T-helper 9 cell (primary cell): ENCODE measurements around the gene CEP250.
"Not testable (repeated sequence)": the region's sequence is repeated elsewhere in the genome, so short reads cannot be mapped to it uniquely, and the experiment has no call there.

Experiments
- DNase-seq: peaks from one replicate; pipeline ENCODE4 v3.0.0-alpha.2; 2020

CEP250 gene

GRCh38 chr20:35457539-35457938, 2.1 kb downstream of the CEP250 start:
- not testable (repeated sequence) for DNase-seq

GRCh38 chr20:35458388-35458787, 3.0 kb downstream of the CEP250 start:
- no peak for DNase-seq

GRCh38 chr20:35461620-35462019, 6.2 kb downstream of the CEP250 start:
- DNase-seq: no peak

GRCh38 chr20:35462351-35462750, 7.0 kb downstream of the CEP250 start:
- DNase-seq: no peak

- peak; percentile 32 for DNase-seq
These were observed 8.3 kb downstream of the CEP250 start for GRCh38 chr20:35463455-35464300.

- DNase-seq: no peak
These were observed 10.6 kb downstream of the CEP250 start for GRCh38 chr20:35465976-35466375.

- no peak for DNase-seq
These were observed 11.5 kb downstream of the CEP250 start for GRCh38 chr20:35466856-35467255.

- no peak for DNase-seq
These were observed 12.2 kb downstream of the CEP250 start for GRCh38 chr20:35467339-35468224.

GRCh38 chr20:35468671-35469334, 13.4 kb downstream of the CEP250 start:
- no peak for DNase-seq

GRCh38 chr20:35472209-35472608, 16.8 kb downstream of the CEP250 start:
- DNase-seq: no peak

- DNase-seq: no peak
These were observed 18.3 kb downstream of the CEP250 start for GRCh38 chr20:35473684-35474083.

GRCh38 chr20:35474303-35474871, 19.0 kb downstream of the CEP250 start:
- DNase-seq: no peak

- DNase-seq: no peak
These were observed 20.9 kb downstream of the CEP250 start for GRCh38 chr20:35476288-35476687.

GRCh38 chr20:35478804-35479472, 23.5 kb downstream of the CEP250 start:
- DNase-seq: no peak

- no peak for DNase-seq
These were observed 24.4 kb downstream of the CEP250 start for GRCh38 chr20:35479798-35480197.

GRCh38 chr20:35487479-35487878, 32.1 kb downstream of the CEP250 start:
- no peak for DNase-seq

GRCh38 chr20:35489717-35490116, 34.3 kb downstream of the CEP250 start:
- no peak for DNase-seq

- peak; percentile 45 for DNase-seq
These were observed 35.4 kb downstream of the CEP250 start for GRCh38 chr20:35490736-35491181.

- DNase-seq: no peak
These were observed 36.4 kb downstream of the CEP250 start for GRCh38 chr20:35491823-35492222.

- DNase-seq: no peak
These were observed 37.0 kb downstream of the CEP250 start for GRCh38 chr20:35492352-35492751.

GRCh38 chr20:35496481-35496880, 41.1 kb downstream of the CEP250 start:
- no peak for DNase-seq

GRCh38 chr20:35497320-35497719, 41.9 kb downstream of the CEP250 start:
- no peak for DNase-seq
